ENCODE data around the gene ADSL.

GRCh38 chr22:40388231-40388630 is 41.9 kb downstream of the ADSL start:
- no peak for TF ChIP-seq EZH2 (IDR thresholded peaks at IDR 0.05; ENCODE audit: borderline replicate concordance, insufficient read depth, low read depth, low read length, poor library complexity, severe bottlenecking)
- TF ChIP-seq CTCF (IDR thresholded peaks at IDR 0.05), result no peak

All from B cell (primary cell).